GM21526 (cell line): ENCODE results near the gene MRFAP1L1.

Experiments
- ATAC-seq: cut with Tn5 transposase; IDR thresholded peaks from one replicate; pipeline ENCODE4 v1.9.1; 2021; ENCODE audit warnings: moderate library complexity; ENCODE audit not compliant: unreplicated experiment, low FRiP score

MRFAP1L1 gene

DNA sequence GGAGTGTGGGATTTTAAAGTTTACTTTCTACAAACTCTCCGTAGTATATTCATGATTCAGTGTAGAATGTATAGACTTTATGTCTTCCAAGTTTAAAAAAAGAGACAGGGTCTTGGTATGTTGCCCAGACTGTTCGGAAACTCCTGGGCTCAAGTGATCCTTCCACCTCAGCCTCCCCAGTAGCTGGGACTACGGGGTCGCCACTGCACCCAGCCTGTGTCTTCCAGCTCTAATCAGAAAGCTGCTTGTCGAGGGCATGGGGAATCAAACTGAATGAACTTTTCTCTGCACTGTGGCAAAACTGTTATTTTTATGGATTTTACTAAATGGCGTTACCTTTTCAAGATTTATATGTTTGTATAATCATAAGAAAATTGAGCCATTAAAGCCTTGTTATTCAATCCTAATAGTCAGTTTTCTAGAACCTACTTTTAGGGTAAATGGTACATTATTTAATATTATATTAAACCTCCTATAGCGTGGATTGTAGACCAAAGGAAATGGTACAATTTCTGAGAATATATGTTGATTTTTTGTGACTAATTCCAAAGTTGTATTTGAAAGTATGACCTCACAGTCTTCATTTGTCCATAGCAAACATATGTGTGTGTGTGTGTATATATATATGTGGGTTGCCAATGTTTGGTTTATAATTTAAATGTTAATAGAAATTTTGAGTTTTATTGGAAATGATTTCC, 7.4 kb upstream of the MRFAP1L1 start:
- no peak for ATAC-seq

DNA sequence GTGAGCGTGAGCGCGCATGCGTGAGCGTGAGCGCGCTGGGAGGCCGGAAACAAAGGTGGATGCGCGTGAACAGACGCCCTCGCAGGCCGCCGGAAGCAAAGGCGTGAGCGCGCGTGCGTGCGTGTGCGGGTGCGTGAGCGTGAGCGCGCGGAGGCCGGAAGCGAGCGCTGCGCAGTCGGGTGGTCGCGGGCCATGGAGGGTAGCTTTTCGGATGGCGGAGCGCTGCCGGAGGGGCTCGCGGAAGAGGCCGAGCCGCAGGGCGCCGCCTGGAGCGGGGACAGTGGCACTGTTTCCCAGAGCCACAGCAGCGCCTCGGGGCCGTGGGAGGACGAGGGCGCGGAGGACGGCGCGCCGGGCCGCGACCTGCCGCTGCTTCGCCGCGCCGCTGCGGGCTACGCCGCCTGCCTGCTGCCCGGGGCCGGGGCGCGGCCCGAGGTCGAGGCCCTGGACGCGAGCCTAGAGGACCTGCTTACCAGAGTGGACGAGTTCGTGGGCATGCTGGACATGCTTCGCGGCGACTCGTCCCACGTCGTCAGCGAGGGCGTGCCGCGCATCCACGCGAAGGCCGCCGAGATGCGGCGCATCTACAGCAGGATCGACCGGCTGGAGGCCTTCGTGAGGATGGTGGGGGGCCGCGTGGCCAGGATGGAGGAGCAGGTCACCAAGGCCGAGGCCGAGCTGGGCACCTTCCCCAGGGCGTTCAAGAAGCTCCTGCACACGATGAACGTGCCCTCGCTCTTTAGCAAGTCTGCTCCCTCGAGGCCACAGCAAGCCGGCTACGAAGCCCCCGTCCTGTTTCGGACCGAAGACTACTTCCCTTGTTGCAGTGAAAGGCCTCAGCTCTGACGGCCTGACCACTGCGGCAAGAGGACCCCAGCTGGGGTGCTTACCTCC, 6.6 kb upstream of the MRFAP1L1 start, which contains the start of gene BLOC1S4:
Gene BLOC1S4, plus strand, starts transcription at position 157 of the 894 bp plus-strand sequence. Its CDS starts 36 bp downstream, at position 193.
- ATAC-seq = peak; percentile 76

DNA sequence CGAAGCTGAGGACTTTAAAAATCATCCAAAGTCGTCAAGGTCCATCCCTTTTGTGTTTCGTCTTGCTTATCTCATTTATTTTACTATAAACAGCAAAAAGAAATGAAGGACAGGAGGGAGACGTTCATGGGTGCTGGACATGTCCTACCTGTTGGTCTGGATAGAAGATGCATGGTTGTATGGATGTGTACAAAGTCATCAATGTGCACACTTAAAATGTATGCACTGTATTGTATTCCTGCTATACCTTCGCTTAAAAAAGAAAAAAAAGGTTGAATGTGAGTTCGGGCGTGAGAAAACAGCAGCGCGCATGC, 6.0 kb upstream of the MRFAP1L1 start:
- peak; percentile 12 for ATAC-seq

DNA sequence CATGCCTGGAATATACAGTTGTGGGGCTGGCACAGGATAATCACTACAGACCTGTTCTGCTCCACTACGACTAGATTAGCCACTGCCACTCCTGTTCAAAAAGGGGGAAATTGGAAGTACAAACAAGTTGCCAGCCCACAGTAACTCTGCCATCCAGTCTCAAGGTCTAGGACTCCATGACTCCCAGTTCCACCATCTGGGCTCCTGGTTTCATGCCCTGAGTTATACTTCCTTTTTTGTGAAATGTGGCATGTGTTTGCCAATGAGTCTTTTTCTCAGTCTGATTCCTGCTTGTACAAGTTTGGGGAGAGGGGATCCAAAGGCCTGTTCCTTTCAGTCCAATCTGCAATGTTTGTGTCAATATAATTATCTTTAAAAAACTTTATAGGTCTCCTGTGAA, 5.3 kb upstream of the MRFAP1L1 start:
- ATAC-seq = no peak

DNA sequence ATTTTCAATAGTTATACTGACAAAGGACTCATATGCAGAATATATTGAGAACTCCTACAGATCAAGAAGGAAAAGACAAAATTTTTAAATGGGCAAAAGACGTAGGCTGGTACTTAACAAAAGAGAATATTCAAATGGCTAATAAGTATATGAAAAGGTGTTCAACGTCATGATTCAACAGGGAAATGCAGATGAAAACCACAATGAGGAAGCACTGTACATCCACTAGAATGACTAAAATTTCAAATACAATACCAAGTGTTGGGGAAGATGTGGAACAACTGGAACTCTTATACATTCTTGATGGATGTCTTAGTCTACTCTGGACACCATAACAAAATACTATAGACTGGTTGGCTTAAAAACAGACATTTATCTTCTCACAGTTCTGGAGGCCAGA, 1.3 kb upstream of the MRFAP1L1 start:
- no peak for ATAC-seq

DNA sequence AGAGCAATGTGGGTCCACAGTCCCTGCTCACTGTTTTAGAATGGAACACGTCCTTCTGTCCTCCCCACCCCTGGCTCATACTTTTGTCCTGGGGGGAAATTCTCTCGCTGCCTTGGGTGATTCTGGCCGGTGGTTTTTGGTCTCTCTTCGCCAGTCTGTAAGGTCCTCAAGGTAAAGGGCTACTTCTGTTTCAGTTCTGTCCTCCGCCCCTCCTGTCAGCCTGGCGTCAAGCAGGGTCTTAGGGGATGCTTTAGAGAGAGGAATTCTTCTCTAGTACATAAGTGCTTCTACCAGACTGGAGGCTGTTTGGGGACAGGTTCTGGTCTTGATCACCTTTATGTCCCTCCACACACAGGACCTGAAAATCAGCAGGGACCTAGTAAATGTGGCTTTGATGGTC, 617 bp upstream of the MRFAP1L1 start:
- ATAC-seq = no peak

DNA sequence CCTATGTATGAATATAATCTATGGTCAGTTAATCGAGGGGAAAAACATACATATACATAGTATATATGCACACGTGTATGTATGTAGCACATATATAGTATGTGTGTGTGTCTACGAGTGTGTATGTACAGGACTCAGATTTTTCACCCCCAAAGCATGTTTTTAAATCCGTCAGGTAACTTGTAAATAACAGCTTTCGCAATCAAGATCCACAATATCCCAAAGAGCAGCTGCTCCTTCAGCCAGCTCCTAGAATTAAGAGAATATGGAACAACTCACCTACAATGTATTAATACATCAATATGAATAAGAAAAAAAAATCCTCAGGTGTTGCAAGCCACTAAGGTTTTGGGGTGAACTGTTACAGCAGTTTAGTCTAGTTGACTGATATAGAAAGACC, 3.5 kb downstream of the MRFAP1L1 start:
- ATAC-seq = no peak

DNA sequence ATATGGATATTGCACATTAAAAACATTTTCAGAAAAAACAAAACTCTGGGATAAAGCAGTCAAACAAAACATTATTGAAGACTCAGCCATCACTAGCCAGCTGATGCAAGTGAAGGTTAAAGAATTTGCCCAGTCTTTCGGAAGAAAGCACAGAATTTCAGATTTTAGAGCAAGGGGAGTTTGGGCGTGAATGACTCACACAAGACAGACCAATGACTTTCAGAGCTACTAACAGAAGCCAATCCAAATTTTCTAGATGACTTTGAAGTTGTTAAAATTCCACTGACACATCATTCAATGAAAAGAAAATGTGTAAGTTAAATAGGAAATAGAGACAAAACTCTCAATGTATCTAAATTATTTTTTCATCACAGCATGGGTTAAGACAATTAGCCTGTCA, 4.0 kb downstream of the MRFAP1L1 start:
- ATAC-seq = no peak

DNA sequence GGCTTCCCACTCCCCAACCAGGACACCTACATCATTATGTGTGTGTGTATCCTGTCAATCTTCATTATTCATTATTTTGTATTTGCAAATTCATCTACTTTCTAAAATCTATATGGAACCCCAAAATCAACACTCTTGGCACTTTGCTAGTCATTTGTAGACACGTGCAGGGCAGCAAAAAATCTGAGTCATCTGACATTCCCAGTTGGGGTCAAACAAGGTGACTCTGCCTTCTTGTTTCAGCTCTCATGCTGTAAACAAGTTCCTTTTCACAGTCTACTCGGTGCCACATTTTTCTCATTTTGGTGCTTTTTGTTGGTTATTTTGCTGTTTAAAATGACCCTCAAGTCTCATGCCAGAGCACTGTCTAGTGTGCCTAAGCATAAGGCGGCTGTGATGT, 5.9 kb downstream of the MRFAP1L1 start:
- ATAC-seq = no peak

DNA sequence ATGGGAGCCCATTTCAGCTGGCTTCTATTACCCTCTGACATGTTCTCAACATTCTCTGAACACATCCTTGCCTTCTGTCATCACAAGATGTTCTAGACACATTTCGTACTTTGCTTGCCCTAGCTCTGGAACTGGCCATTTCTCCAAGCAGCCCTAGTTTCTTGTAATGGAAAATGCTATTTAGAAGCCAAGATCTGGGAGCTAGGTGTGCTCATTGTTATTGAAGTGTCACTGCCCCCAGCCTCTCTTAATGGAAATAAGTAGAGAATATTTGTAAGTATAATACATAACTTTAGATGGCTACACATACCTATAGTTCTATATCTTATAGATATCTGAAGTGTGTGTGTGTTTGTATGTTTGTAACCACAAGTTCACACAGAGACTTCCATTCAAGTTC, 6.9 kb downstream of the MRFAP1L1 start:
- ATAC-seq = no peak

DNA sequence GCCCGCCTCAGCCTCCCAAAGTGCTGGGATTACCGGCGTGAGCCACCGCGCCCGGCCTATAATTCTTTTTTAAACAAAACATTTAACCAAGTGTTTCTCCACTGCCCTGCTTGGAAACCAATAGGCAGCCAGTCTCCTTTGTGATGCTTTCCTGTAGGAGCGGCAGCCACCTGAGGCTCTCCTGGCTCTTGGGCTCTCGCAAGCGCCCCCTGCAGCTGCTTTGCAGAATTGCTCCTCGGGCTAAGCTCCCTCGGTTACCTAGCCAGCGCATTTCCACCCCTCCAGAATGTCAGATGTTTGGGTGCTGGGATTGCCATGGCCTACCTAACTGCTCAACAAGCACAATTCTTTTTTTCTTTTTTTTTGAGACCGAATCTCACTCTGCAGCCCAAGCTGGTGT, 8.3 kb downstream of the MRFAP1L1 start:
- ATAC-seq = no peak

DNA sequence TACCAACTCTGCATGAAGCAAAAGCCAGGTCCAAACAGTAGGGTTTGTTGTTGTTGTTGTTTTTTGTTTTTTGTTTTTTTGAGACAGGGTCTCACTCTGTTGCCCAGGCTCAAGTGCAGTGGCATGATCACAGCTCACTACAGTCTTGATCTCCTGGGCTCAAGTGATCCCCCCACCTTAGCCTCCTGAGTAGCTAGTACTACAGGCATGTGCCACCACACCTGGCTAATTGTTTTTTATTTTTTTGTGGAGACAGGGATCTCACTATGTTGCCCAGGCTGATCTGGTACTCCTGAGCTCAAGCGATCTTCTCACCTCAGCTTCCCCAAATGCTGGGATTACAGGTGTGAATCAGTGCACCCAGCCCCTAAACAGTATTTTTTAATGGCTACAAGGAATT, 9.8 kb downstream of the MRFAP1L1 start:
- ATAC-seq = no peak

DNA sequence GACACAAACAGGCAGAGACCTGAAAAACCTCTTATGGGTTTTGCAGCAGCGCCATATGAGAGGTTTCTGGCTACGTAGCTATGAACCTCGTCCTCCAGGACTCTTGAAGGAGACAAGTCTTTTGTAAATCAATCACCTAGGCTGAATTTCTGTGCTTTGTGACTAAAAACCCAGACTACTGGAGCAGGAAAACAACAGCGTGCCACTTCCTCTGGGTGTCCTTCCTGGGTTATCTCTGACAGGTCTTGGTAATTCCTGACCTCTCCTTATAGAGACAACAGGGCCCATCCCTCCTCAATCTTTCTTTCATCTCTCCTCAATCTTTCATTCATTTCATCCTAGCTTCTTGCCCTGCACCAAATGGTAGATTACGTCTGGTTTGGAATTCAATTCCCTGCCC, 10.3 kb downstream of the MRFAP1L1 start:
- ATAC-seq = no peak

DNA sequence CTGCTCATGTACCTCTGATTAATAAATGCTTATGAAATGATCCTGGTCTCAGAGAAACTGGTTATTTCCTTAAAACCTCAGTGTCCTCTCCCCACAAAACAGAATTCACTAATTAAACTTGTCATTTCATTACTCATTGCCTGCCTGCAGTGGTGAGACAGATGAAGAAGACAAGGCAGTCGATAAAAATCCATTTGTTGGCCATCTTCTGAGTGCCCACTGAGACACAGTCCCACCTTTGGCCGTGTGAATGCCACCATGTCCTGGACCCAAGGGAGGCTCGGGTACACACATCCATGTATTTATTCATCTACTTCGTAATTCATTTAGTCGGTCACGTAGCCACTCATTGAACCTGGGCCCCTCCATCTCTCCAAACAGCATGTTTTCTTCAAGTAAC, 12.5 kb downstream of the MRFAP1L1 start:
- ATAC-seq = no peak

DNA sequence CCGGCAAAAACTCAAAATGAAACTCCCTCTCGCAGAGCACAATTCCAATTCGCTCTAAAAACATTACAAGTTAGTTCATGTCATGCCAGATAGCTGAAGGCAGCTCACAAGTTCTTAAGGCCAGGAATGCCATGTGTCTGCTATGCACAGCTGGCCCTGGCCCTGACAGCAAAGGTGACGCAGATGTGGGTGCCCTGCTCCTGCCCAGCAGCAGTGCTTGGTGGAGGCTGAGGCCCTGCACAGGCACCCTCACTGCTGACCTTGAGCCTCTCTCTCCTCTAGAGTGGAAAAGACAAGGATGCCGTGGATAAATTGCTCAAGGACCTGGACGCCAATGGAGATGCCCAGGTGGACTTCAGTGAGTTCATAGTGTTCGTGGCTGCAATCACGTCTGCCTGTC, 13.1 kb downstream of the MRFAP1L1 start:
- no peak for ATAC-seq

DNA sequence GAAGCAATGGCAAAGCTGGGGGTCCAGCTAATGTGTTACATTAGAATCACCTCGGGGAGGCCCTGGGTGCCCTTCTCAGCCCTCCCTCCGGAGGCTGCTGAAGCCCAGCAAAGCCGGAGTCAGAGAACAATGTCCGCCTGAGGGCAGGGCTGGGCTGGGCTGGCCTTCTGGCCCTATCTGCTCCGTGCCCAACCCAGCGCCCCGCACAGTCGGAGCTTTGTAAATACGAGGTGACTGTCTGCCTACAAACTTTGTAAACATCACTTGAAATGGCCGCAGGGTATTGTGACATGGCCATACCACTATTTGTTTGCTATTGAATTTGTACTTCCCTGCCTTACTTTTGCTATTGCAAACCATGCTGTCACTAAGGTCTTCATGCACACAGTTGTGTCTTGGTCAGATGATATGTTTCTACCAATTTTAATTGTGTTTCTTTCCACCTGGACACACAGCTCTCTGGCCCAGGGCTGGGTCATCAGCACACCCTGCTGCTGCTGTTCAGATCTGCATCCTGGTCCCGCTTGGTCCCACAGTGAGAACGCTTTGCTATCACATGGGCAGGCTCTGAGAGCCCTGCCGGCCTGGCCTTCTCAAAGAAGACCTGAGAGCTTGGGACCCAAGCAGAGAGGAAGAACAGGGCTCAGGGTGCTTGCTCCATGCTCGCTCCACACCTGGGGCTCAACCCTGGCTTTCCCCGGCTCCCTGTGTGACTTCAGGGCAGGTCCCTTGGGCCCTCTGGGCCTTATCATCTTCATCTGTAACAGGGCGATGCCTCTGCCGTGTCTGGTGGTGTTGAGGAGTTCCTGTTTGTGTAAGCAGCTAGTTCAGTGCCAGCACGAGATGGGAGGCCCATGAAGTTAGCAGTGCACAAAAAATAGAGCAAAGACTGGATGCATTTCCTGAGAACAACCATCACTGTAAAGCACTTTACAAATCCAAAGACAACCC, 13.7 kb downstream of the MRFAP1L1 start:
- no peak for ATAC-seq

DNA sequence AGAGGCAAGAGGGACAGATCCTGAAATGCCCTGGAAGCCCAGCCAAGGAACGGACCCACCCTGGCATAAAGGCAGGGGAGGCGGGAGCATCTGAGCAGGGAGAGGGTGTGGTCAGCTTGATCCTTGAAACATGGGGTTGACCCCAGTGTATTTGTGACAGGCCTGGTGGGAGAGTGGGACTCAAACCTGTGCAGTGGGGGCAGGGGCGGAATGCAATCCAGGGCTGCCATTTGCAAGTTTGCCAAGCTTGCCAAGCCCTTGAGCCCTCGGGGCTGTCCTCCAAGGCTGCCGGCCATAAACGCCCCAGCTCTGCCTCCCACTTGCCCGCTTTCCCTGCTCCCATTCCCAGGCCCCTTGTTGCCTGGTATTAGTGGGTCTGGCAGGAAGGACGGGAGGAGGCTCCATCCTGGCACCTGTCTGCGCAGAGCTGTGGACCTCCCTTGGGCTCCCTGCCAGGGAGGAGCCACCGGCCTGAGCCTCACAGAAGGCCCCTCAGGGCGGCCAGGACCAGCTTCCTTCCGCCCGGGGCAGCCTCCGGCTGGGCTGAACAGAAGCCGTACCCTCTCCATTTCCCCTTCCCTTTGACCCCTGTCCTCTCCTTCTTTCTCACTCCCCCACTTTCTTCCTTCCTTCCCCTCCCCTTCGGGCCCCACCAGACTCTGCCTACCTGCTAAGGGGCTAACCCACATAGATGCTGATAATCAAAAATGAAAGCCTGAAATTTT, 15.3 kb downstream of the MRFAP1L1 start:
- ATAC-seq = no peak

DNA sequence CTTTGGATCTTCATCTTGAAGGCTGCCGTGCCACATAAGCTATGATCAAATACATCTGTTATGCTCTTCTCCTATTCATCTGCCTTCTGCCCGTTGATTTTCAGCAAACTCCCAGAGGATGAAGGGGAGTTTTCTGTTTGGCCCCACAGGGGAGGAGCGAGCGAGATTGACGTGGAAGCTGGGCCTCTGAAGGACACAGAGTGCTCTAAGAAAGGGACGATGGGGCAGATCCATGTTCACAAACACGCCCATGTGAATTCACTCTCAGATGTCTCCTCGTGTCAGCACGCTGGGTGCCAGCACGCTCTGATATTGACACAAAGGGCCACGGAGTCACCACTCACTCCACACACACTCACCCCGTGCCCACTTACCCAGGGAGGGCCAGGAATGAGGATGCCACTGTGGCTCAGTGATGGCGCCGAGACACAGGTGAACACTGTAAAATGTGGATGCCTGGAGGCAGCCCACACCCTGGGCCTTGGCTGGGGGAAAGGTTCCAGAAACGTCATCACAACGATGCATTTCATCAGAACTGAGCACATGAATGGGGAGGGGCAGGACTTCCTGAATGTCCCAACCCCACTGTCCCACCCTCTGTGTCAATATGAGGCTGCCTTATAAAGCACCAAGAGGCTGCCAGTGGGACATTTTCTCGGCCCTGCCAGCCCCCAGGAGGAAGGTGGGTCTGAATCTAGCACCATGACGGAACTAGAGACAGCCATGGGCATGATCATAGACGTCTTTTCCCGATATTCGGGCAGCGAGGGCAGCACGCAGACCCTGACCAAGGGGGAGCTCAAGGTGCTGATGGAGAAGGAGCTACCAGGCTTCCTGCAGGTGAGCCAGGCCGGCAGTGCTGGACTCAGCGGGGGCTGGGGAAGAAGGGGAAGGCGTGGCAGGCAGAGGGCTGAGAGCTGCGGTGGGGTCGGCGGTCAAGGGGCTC, 16.2 kb downstream of the MRFAP1L1 start, which contains the start of gene S100P:
Gene S100P, plus strand, starts transcription at position 648 of the 946 bp plus-strand sequence. Its CDS starts 55 bp downstream, at position 703.
- ATAC-seq = no peak

DNA sequence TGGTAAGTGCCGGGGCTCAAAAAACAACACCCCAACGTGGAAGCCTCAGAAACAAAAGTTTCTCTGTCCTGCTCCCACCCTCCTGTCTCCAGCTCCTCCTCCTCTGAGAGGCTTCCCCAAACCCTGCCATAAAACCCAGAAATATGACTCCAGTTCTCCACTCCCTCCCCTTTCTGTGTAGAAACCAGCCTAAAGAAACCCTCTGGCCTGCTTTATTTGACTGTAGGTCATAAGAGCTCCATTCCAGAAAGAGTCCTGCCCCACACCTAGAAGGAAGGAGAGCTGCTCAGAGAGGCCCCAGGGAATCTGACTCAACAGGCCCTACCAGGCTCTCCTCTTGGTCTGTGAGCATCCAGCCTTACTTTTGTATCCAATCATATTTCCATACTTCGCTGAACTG, 16.9 kb downstream of the MRFAP1L1 start:
- ATAC-seq = no peak
